Measurements from ENCODE around the gene SLC1A1. TPM values are rescaled to one million over a fixed set of nuclear protein-coding genes. Genes with fewer than 3 reads are reported as not detected.

SLC1A1 gene
- total and polyA plus RNA-seq, 12 donors, result 0.94 to 3.5 (median 1.7) TPM

DNA sequence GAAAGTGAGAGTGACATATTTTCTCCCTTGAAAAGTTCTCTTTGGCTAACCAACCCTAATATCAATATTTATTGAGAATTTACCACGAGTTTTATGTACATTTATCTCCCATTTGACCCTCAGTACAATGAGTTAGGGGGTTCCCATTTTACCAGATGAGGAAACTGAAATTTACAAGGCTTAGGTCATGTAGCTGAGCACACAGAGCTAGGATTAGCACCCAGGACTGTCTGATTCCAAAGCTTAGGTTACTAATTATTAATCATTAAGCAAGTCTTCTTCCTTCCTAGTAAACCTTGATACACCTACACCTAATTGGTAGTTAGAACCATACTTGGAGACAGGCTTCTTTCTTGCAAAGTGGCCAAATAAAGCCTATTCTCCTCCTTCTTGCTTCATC, 12.2 kb downstream of the SLC1A1 start:
- TF ChIP-seq CTCF (IDR thresholded peaks at IDR 0.05), result no peak
- H3K36me3 ChIP-seq, result no peaks in the 10 kb centered on the region
- H3K9me3 ChIP-seq, result no peaks in the 10 kb centered on the region
- peaks cover 0 to 4% (median 0%) of the 10 kb centered on the region in 7 donors for H3K27me3 ChIP-seq
- intact Hi-C loops (cut with DNase I), result no loop called here
- no peak for DNase-seq
- peaks cover 0 to 6% (median 0%) of the 10 kb centered on the region in 9 donors for H3K4me1 ChIP-seq
- no peak for ATAC-seq
- H3K4me3 ChIP-seq, result no peak overlapping the region
- H3K27ac ChIP-seq, result no peak overlapping the region
- 71 to 91% methylated on average over 1 of the region's 1 CpG for WGBS, 2 donors

DNA sequence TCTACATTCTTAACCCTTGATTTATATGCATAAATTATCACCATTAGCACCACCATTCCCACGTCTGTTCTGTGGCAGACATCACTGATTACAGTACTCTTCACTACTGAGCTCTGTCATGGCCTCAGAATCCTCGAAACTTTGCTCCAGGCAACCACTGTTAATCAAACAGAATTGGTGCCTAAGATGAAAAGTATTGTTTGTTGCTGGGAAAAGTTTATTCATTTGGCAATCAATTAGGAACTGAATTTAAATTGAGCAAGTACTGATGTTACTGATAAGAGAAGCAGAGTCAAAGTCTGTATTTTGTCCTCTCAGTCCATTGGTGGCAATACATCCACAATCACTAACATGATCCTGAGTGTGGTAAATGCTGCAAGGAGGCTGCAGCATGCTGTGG, 12.8 kb downstream of the SLC1A1 start:
- Histone ChIP-seq H3K9me3 (no peaks in the 10 kb centered on the region), H3K36me3 (no peaks in the 10 kb centered on the region), H3K27ac (no peak overlapping the region), H3K4me3 (no peak overlapping the region), H3K4me1 (peaks cover 0 to 6% (median 0%) of the 10 kb centered on the region in 9 donors), H3K27me3 (peaks cover 0 to 4% (median 0%) of the 10 kb centered on the region in 7 donors)
- WGBS, 2 donors, result 75 to 84% methylated on average over 2 of the region's 2 CpGs
- intact Hi-C loops (cut with DNase I), result no loop called here
- DNase-seq, result no peak
- ATAC-seq, result no peak
- no peak for TF ChIP-seq CTCF (IDR thresholded peaks at IDR 0.05)

DNA sequence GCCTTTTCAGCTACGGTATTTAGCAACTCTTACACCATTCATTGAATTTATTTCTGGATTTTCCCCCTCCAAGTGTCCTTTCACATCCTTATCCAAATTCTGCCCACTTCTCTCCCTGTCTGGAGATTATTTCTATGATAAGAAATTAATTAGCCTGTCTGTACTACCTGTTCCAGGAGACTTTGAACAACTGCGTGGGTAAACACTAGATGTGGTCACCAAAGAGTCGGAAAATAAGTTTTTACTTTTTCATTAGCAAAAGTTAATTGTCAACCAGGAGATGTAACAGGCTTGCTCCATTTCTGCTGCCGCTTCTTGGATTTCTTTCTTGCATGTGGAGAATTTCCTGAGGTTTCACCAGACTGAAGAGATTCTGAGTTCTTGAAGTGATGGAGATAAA, 14.0 kb downstream of the SLC1A1 start:
- intact Hi-C loops (cut with DNase I), result no loop called here
- ATAC-seq, result no peak
- H3K36me3 ChIP-seq, result no peaks in the 10 kb centered on the region
- TF ChIP-seq CTCF (IDR thresholded peaks at IDR 0.05), result no peak
- no peak for DNase-seq
- peaks cover 0 to 6% (median 0%) of the 10 kb centered on the region in 9 donors for H3K4me1 ChIP-seq
- H3K27ac ChIP-seq, result no peak overlapping the region
- 94 to 95% methylated on average over 4 of the region's 4 CpGs for WGBS, 2 donors
- no peak overlapping the region for H3K4me3 ChIP-seq
- no peaks in the 10 kb centered on the region for H3K9me3 ChIP-seq
- peaks cover 0 to under 1% (median 0%) of the 10 kb centered on the region in 7 donors for H3K27me3 ChIP-seq

DNA sequence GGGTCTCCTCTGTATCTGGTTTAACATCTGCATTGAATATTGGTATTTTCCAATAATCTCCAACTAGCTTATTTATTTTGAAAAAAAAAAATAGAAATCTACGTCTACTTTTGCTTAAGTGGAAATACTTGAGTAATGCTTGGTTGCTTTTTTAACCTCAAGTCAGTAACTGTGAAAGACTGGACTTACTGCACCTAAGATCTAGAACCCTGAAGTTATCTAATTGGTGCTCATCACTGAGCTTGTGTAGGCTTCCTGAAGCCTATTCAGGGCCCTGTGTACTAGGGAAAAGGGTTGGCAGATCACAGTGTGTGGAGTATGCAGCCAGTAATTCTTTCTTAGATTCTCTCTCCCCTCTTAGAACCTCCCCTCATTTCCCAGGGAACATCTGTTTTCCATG, 16.2 kb downstream of the SLC1A1 start:
- intact Hi-C loops (cut with DNase I), result no loop called here

More for the DNA sequence above, 16.2 kb downstream of the SLC1A1 start:
- H3K4me1 ChIP-seq, result no peaks in the 10 kb centered on the region
- no peak for DNase-seq
- H3K27me3 ChIP-seq, result no peaks in the 10 kb centered on the region
- no peak overlapping the region for H3K4me3 ChIP-seq
- ATAC-seq, result no peak
- TF ChIP-seq CTCF (IDR thresholded peaks at IDR 0.05), result no peak
- no peaks in the 10 kb centered on the region for H3K36me3 ChIP-seq
- no peaks in the 10 kb centered on the region for H3K9me3 ChIP-seq
- no peak overlapping the region for H3K27ac ChIP-seq
- WGBS, 2 donors, result 95 to 99% methylated on average over 1 of the region's 1 CpG

Measured in heart right ventricle (tissue), 16 donors.